Measurements from ENCODE around the gene ARHGEF10L.

The ARHGEF10L gene

DNA sequence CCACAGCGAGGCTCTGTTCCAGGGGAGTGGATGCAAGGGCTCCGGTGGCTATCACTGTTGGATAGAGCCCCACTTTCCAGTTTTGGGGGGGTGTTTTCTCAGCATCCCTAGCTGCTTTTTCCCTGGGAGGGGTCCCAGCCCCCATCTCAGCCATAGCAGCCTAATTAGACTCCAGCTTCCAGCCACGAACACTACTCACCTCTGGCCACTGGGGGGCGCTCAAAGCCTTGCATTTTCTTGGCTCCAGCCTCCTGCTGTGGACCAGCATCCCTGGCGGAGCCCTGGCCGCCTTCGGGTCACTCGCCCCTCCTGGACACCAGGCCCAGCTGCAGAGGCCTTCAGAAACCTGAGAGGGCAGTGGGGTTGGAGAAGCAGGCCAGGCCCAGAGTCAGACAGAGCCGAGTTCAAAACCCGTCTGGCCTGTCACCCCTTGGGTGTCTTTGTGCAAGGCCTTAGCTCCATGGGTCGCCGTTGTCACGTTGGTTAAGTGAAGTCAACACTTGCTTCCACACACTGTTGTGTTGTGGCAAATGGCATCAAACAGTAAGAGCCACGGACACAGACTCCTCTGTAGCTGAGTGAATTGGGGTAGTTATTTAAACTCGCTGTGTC is 122.2 kb downstream of the ARHGEF10L start:
- no peaks in the 10 kb centered on the region for H3K36me3 ChIP-seq
- TF ChIP-seq, protein P1, sequence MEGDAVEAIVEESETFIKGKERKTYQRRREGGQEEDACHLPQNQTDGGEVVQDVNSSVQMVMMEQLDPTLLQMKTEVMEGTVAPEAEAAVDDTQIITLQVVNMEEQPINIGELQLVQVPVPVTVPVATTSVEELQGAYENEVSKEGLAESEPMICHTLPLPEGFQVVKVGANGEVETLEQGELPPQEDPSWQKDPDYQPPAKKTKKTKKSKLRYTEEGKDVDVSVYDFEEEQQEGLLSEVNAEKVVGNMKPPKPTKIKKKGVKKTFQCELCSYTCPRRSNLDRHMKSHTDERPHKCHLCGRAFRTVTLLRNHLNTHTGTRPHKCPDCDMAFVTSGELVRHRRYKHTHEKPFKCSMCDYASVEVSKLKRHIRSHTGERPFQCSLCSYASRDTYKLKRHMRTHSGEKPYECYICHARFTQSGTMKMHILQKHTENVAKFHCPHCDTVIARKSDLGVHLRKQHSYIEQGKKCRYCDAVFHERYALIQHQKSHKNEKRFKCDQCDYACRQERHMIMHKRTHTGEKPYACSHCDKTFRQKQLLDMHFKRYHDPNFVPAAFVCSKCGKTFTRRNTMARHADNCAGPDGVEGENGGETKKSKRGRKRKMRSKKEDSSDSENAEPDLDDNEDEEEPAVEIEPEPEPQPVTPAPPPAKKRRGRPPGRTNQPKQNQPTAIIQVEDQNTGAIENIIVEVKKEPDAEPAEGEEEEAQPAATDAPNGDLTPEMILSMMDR (IDR thresholded peaks at IDR 0.05), result peak; percentile 73

DNA sequence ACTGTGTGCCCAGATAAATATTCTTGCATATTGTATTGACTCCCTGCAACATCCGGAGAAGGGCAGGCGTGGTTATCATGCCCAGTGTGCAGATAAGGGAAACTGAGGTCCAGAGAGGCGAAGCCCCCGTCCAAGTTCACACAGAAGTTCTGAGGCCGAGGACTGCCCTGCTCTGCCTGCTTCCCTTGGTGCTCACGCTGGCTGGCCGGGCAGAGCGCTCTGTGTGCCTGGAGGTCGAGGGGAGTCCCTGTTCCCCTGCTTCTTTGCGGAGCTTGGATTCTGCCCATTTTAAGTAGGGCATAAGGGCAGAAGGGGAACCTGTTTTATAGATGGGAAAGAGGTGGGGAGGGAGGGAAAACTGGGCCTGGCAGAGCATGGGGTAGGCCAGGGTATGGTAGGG is 122.8 kb downstream of the ARHGEF10L start:
- TF ChIP-seq, protein P1 (IDR thresholded peaks at IDR 0.05), result no peak
- H3K9me3 ChIP-seq, result no peaks in the 10 kb centered on the region
- no peaks in the 10 kb centered on the region for H3K27me3 ChIP-seq
- no peaks in the 10 kb centered on the region for H3K36me3 ChIP-seq
- no peaks in the 10 kb centered on the region for H3K4me1 ChIP-seq (ENCODE audit: control insufficient read depth in 1 of 2, insufficient read depth in 1 of 2, low read depth in 1 of 2, low read length in 1 of 2)
- H3K4me3 ChIP-seq (ENCODE audit: low read depth in 1 of 2, low read length in 1 of 2), result no peak overlapping the region
- H3K27ac ChIP-seq, result no peak overlapping the region

More for the DNA sequence above, 122.2 kb downstream of the ARHGEF10L start:
- Histone ChIP-seq H3K27me3 (no peaks in the 10 kb centered on the region), H3K9me3 (no peaks in the 10 kb centered on the region), H3K4me3 (ENCODE audit: low read depth in 1 of 2, low read length in 1 of 2) (no peak overlapping the region), H3K27ac (no peak overlapping the region), H3K4me1 (ENCODE audit: control insufficient read depth in 1 of 2, insufficient read depth in 1 of 2, low read depth in 1 of 2, low read length in 1 of 2) (no peaks in the 10 kb centered on the region)

DNA sequence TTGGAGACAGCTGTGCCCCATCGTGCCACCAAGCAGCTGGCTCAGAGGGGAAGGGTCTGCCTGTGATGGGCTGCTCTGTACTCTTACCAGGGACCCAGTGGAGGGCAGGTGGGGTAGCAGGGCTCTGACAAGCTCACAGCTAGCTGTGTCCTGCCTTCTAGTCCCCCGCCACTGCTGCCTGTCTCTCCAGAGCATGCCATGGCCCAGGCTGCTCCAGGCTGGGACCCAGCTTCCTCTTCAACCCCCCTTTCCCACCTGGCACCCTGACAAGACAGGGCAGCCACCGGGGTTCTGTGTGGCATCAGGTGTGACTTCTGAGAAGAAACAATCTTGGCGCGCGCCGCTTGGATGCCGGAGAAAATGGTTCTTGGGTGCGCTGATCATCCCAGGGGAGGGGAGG is 123.3 kb downstream of the ARHGEF10L start:
- H3K36me3 ChIP-seq, result no peaks in the 10 kb centered on the region
- H3K4me1 ChIP-seq (ENCODE audit: control insufficient read depth in 1 of 2, insufficient read depth in 1 of 2, low read depth in 1 of 2, low read length in 1 of 2), result no peaks in the 10 kb centered on the region
- no peaks in the 10 kb centered on the region for H3K9me3 ChIP-seq
- TF ChIP-seq, protein P1 (IDR thresholded peaks at IDR 0.05), result no peak
- no peak overlapping the region for H3K27ac ChIP-seq
- H3K4me3 ChIP-seq (ENCODE audit: low read depth in 1 of 2, low read length in 1 of 2), result no peak overlapping the region
- no peaks in the 10 kb centered on the region for H3K27me3 ChIP-seq

DNA sequence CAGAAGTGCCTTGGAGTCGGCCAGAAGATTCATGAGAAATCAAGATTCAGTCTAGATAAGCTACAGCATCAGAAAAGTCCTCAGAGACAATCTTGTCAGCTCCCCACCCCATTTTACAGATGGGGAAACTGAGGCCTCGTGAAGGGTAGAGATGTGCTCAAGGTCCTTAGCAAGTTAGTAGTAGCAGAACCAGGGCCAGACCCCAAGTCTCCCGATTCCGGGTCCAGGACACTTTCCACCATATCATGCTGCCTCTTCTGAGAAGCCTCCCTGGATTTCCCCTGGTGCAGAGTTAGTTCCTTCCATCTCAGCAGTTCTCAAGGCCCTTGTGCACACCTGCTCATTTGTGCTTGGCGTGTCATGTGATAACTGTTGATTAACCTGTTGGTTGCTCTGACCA is 124.1 kb downstream of the ARHGEF10L start:
- Histone ChIP-seq H3K27ac (no peak overlapping the region), H3K9me3 (no peaks in the 10 kb centered on the region), H3K4me3 (ENCODE audit: low read depth in 1 of 2, low read length in 1 of 2) (no peak overlapping the region), H3K4me1 (ENCODE audit: control insufficient read depth in 1 of 2, insufficient read depth in 1 of 2, low read depth in 1 of 2, low read length in 1 of 2) (no peaks in the 10 kb centered on the region), H3K36me3 (no peaks in the 10 kb centered on the region), H3K27me3 (no peaks in the 10 kb centered on the region)
- TF ChIP-seq, protein P1 (IDR thresholded peaks at IDR 0.05), result no peak

DNA sequence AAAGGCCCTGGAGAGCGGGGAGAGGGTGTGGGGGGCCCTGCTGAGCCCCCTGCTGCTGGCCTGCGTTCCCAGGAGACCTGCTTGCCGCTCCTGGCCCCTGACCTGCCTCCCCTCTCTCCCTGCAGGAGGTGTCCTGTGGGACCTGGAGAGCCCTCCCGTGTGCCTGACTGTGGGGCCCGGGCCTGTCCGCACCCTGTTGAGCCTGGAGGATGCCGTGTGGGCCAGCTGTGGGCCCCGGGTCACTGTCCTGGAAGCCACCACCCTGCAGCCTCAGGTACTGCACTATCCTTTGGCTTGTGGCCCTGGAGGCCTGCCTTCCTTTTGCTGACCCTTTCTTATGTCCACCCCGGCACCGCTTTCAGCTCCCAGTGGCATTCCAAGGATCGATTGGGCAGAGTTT is 124.8 kb downstream of the ARHGEF10L start:
- Histone ChIP-seq H3K27me3 (no peaks in the 10 kb centered on the region), H3K4me3 (ENCODE audit: low read depth in 1 of 2, low read length in 1 of 2) (no peak overlapping the region), H3K27ac (no peak overlapping the region), H3K9me3 (no peaks in the 10 kb centered on the region), H3K36me3 (no peaks in the 10 kb centered on the region), H3K4me1 (ENCODE audit: control insufficient read depth in 1 of 2, insufficient read depth in 1 of 2, low read depth in 1 of 2, low read length in 1 of 2) (no peaks in the 10 kb centered on the region)
- TF ChIP-seq, protein P1 (IDR thresholded peaks at IDR 0.05), result no peak
